Measurements from ENCODE around the gene UNC79. TPM values are rescaled to one million over a fixed set of nuclear protein-coding genes. Genes with fewer than 3 reads are reported as not detected.
A peak's percentile ranks its signal among the peaks of the same experiment; 100 is the strongest.

UNC79 gene
- total RNA-seq, 1 donor = under 0.01 TPM

- TF ChIP-seq, protein P1, sequence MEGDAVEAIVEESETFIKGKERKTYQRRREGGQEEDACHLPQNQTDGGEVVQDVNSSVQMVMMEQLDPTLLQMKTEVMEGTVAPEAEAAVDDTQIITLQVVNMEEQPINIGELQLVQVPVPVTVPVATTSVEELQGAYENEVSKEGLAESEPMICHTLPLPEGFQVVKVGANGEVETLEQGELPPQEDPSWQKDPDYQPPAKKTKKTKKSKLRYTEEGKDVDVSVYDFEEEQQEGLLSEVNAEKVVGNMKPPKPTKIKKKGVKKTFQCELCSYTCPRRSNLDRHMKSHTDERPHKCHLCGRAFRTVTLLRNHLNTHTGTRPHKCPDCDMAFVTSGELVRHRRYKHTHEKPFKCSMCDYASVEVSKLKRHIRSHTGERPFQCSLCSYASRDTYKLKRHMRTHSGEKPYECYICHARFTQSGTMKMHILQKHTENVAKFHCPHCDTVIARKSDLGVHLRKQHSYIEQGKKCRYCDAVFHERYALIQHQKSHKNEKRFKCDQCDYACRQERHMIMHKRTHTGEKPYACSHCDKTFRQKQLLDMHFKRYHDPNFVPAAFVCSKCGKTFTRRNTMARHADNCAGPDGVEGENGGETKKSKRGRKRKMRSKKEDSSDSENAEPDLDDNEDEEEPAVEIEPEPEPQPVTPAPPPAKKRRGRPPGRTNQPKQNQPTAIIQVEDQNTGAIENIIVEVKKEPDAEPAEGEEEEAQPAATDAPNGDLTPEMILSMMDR (IDR thresholded peaks at IDR 0.05; ENCODE audit: insufficient read depth, low read depth, low read length) = no peak
- DNase-seq (ENCODE audit: low read depth) = no peak
- H3K4me3 ChIP-seq (ENCODE audit: low read depth, low read length) = no peak overlapping the region
Measured at GRCh38 chr14:93540235-93540634, 109.5 kb downstream of the UNC79 start.

- DNase-seq (ENCODE audit: low read depth) = peak; percentile 30
- TF ChIP-seq, protein P1 (IDR thresholded peaks at IDR 0.05; ENCODE audit: insufficient read depth, low read depth, low read length) = peak; percentile 43
- H3K4me3 ChIP-seq (ENCODE audit: low read depth, low read length) = no peak overlapping the region
Measured at GRCh38 chr14:93543766-93544165, 113.0 kb downstream of the UNC79 start.

- no peak for DNase-seq (ENCODE audit: low read depth)
- no peak overlapping the region for H3K4me3 ChIP-seq (ENCODE audit: low read depth, low read length)
- TF ChIP-seq, protein P1 (IDR thresholded peaks at IDR 0.05; ENCODE audit: insufficient read depth, low read depth, low read length) = no peak
Measured at GRCh38 chr14:93544212-93544611, 113.5 kb downstream of the UNC79 start.

- TF ChIP-seq, protein P1 (IDR thresholded peaks at IDR 0.05; ENCODE audit: insufficient read depth, low read depth, low read length) = no peak
- H3K4me3 ChIP-seq (ENCODE audit: low read depth, low read length) = no peak overlapping the region
- DNase-seq (ENCODE audit: low read depth) = no peak
Measured at GRCh38 chr14:93546642-93547041, 115.9 kb downstream of the UNC79 start.

DNA sequence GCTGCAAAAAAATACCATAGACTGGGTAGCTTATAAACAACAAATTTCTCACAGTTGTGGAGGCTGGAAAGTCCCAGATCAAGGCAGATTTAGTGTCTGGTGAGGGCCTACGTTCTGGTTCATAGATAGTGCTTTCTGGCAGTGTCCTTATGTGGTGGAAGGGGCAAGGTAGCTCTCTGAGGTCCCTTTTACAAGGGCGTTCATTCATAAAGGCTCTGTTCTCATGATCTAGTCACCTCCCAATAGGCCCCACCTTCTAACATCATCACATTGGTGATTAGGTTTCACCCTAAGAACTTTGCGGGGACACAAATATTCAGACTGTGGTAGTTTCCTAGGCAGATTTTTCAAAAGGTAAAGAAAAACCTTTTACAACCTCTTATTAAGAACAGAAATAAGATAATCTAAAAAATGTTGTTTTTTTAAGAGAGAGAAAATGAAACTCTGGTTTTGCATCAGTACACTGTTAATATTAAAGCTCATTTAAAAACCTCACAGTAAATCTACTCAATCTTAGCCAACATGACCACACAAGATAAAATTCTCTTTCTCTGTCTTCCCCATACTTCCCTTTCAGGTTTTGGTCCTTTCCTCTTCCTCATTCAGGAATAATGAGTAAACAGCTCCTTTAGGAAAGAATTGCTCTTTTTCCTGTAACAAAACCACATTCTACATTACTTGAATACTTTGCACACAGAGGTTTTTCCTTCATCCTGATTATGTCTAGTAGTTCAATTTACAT, 117.5 kb downstream of the UNC79 start:
- TF ChIP-seq, protein P1 (IDR thresholded peaks at IDR 0.05; ENCODE audit: insufficient read depth, low read depth, low read length) = no peak
- DNase-seq (ENCODE audit: low read depth) = no peak
- H3K4me3 ChIP-seq (ENCODE audit: low read depth, low read length) = no peak overlapping the region

DNA sequence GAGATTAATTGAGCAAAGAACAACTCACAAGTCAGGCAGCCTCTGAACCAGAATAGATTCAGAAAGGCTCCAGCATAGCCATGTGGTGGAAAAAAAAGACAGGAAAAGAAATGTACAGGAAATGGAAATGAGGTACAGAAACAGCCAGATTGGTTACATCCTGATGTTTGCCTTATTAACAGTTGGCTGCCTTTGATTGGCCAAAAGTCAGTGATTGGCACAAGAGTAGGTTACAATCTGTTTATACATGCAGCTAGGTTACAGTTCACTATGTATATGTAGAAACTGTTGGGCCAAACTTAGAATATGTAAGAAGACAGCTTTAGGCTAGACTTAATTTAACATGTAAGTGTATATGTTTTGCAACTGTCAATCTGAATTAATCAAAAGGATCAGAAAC, 118.9 kb downstream of the UNC79 start:
- TF ChIP-seq, protein P1 (IDR thresholded peaks at IDR 0.05; ENCODE audit: insufficient read depth, low read depth, low read length) = no peak
- H3K4me3 ChIP-seq (ENCODE audit: low read depth, low read length) = no peak overlapping the region
- no peak for DNase-seq (ENCODE audit: low read depth)

GRCh38 chr14:93564918-93565317, 134.2 kb downstream of the UNC79 start:
- no peak overlapping the region for H3K4me3 ChIP-seq (ENCODE audit: low read depth, low read length)
- TF ChIP-seq, protein P1 (IDR thresholded peaks at IDR 0.05; ENCODE audit: insufficient read depth, low read depth, low read length) = no peak
- no peak for DNase-seq (ENCODE audit: low read depth)

All from fibroblast of villous mesenchyme (primary cell).